CD4-positive, alpha-beta T cell treated with Interleukin-15 for 1 hour (primary cell): Measurements from ENCODE around the gene ACTR3C.

ENCODE experiments used
- DNase-seq: peaks from one replicate; pipeline ENCODE4 v3.0.0-alpha.2; 2020

ACTR3C gene

GRCh38 chr7:150322833-150323681 is at the start of gene ACTR3C, which contains the start of gene LRRC61:
ACTR3C (minus strand) TSS chr7:150323545; CDS start chr7:150295296, 28,249 bp downstream.
LRRC61 (plus strand) TSS chr7:150323355; CDS start chr7:150336862, 13,507 bp downstream.
- peak; percentile 61 for DNase-seq

GRCh38 chr7:150372271-150373048 is 49.1 kb upstream of the ACTR3C start:
- no peak for DNase-seq

GRCh38 chr7:150371996-150372270 is 48.6 kb upstream of the ACTR3C start:
- DNase-seq = no peak

- DNase-seq = no peak
Observed at GRCh38 chr7:150371131-150371995, 48.0 kb upstream of the ACTR3C start.

- DNase-seq = no peak
Observed at GRCh38 chr7:150370612-150371071, 47.3 kb upstream of the ACTR3C start.

- no peak for DNase-seq
Observed at GRCh38 chr7:150369748-150370501, 46.6 kb upstream of the ACTR3C start.

GRCh38 chr7:150368884-150369747 is 45.8 kb upstream of the ACTR3C start:
- DNase-seq = peak; percentile 68

GRCh38 chr7:150368096-150368883 is 44.9 kb upstream of the ACTR3C start, which contains the start of gene REPIN1:
REPIN1 (plus strand) TSS chr7:150368822; CDS start chr7:150369712, 890 bp downstream.
- DNase-seq = peak; percentile 86

GRCh38 chr7:150367677-150368095 is 44.3 kb upstream of the ACTR3C start:
- no peak for DNase-seq

GRCh38 chr7:150365673-150366398 is 42.5 kb upstream of the ACTR3C start:
- peak; percentile 64 for DNase-seq

- no peak for DNase-seq
Observed at GRCh38 chr7:150365194-150365593, 41.8 kb upstream of the ACTR3C start.

- DNase-seq = no peak
Observed at GRCh38 chr7:150363872-150364271, 40.5 kb upstream of the ACTR3C start.

GRCh38 chr7:150363370-150363769 is 40.0 kb upstream of the ACTR3C start:
- no peak for DNase-seq

- DNase-seq = no peak
Observed at GRCh38 chr7:150361807-150362621, 38.7 kb upstream of the ACTR3C start.

- DNase-seq = no peak
Observed at GRCh38 chr7:150361402-150361801, 38.1 kb upstream of the ACTR3C start.

- no peak for DNase-seq
Observed at GRCh38 chr7:150360363-150361058, 37.2 kb upstream of the ACTR3C start.

GRCh38 chr7:150359622-150360362 is 36.4 kb upstream of the ACTR3C start:
- no peak for DNase-seq
